GM19099 (cell line): Measurements from ENCODE around the gene RRP8.
A peak's percentile ranks its signal among the peaks of the same experiment; 100 is the strongest.

Experiments used
- POLR2A ChIP-seq: IDR thresholded peaks from 3 replicates; pipeline ENCODE4 v1.6.1; 2011; ENCODE audit warnings: low read depth; ENCODE audit not compliant: insufficient read length; ENCODE audit errors: extremely low read depth

The RRP8 gene

DNA sequence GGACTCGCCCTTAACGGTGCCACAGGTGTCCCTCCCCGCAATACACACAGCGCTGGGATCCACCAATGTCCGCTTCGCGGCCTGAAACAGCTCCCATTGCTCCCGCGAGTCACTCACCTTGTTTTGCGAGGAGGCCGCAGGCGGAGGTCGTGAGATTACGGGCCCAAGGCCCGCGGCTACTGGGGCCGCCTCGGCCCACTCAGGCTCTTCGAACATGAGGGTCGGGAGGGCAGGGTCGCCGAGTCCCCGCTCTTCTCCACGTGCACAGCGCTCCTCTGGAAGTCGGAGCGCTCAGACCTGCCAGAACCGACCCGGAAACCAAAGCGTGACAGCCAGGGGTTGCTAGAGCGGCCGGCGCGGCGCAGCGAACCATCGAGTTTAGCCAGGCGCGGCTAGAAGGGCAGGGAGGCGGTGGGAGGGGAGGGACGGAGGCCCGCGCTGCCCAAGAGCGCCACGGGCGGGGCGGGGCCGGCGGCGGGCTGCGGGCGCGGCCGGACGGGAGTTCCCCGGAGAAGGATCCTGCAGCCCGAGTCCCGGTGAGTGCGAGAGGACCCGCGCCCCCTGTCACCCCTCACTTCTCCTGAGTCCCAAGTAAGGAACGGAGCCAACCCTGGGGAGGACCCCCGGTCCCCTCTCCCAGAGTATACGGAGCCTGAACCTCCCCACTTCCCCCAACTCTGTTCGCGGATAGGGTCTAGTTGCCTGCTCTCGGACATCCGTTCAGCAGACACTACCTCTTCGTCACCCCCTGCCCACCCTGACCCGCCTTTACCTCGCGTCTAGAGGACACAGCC is at the start of gene RRP8, which contains the start of gene ILK:
RRP8 (minus strand) TSS at position 330 of the 794 bp plus-strand sequence; CDS start at position 216, 114 bp downstream.
ILK (plus strand) TSS at position 488 of the 794 bp plus-strand sequence. CDS start 498 bp downstream, outside the sequence.
- TF ChIP-seq POLR2A, result peak; percentile 82

DNA sequence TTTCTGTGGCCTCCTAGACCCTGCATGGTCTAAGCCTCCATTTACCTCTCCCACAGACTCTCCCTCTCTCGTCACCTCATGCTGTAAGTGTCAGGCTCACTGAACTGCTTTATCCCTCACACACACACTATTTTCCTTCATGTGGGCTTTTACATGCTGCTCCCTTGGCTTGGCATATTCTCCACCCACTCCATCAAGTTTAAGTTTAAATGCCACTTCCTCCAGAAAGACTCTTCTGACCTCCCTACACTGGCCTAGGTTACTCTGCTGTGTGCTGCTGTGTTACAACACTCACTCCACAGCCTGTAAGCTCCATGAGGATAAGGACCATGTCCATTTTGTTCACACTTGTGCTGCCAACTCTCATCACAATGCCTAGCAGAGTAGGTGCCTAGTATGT is 49.7 kb upstream of the RRP8 start:
- no peak for TF ChIP-seq POLR2A

GRCh38 chr11:6652182-6652581 is 48.8 kb upstream of the RRP8 start:
- no peak for TF ChIP-seq POLR2A

DNA sequence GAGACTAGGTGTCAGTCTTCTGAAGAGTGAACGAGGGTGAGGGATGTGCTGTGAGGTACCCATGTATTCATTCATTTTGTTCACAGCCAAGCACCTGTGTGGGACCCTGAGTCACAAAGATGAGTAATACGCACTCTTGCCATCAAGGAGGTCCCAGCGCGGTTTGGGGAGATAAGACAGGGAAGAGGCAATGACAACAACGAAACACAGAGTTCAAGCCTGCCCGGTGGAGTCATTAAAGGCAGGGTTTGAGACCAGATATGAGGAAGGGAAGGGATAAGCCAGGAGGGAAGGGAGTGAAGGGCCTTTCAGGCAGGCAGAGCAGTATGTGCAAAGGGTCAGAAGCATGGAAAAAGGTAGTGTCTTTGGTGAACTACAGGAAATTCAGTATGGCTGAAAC is 47.6 kb upstream of the RRP8 start:
- no peak for TF ChIP-seq POLR2A

- no peak for TF ChIP-seq POLR2A
Observed at GRCh38 chr11:6650104-6650503, 46.7 kb upstream of the RRP8 start.

DNA sequence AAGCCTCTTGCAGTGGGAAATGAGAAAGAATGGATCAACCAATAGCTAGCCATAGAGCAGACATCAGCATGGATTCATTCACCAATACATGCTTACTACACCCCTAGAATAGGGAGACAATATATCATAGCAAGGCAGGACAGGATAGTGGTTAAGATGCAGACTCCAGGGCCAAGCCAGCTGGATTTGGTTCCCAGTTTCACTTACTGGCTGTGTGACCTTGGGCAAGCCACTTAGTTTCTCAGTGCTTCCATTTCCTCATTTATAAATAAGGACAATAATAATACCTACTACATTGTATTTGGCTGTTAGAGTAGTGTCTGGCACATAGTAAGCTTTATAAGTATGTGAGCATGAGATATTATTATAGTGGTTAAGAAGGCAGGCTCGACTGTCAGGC is 45.1 kb upstream of the RRP8 start:
- no peak for TF ChIP-seq POLR2A

DNA sequence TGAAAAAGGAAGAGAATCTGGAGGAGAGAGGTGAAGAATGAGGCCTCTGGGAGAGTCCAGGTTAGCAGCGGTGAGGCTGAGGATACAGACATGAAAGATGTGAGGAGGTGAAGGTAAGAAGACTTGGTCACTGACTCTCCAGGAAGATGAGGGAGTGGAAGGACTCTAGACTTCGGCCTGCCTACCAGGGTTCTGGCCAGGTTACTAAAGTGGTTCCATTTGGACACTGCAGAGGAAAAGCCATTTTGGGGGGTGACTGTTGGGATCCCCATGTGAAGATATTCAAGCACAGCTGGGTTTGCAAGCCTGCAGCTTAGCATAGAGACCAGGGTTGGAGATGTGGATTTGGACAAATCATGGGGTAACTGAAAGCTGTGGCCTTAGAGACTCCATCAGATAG is 44.4 kb upstream of the RRP8 start:
- TF ChIP-seq POLR2A, result no peak

DNA sequence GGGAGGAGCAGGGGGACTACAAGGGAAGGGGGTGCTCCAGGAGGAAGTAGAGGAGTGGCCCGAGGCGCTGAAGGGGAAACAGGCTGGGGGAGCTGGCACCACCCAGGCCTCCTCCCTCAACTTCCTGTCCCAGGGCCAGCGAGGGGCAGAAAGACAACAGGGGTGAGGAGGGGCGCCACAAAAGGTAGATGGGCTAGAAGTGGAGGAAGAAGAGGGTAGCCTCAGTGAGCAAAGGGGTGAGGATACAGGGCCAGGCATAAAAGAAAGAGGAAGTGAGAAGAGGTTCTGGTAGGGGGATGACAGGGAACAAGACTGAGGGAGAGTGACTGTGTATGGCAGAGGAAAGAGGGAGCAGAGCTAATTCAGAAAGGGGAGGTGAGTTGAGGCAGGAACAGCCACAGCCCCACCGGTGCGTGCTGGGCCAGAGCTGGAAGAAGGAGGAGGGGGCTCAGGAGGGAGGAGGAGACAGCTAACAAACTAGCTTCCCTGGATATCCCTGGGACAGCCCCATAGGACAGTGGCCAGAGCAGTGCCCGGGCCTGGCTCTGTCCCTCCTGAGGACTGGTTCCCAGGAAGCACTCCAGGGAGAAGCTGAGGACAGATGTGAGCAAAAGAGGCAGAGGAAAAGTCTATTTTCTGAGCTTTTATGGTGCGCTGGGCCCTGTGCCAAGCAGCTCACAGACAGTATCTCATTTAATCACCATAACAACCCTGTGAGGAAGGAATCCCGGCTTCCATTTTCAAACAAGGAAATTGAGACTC is 43.7 kb upstream of the RRP8 start:
- TF ChIP-seq POLR2A, result no peak

DNA sequence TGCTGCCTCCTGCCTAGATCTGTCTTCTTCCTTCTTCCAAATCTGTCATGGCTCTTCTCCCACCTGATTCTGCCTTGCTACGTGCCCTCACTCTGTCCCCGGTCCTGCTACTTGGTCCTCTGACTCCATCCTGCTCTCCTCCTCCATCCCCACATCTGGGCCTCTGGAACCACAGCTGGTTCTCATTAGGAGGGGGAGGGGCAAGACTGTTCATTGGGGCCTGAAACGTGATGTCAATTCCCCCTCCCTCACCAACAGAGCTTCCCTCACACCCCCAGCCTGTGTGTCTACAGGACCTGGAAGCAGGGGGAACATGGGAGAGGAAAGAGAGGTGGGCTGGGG is 43.1 kb upstream of the RRP8 start:
- TF ChIP-seq POLR2A, result no peak

DNA sequence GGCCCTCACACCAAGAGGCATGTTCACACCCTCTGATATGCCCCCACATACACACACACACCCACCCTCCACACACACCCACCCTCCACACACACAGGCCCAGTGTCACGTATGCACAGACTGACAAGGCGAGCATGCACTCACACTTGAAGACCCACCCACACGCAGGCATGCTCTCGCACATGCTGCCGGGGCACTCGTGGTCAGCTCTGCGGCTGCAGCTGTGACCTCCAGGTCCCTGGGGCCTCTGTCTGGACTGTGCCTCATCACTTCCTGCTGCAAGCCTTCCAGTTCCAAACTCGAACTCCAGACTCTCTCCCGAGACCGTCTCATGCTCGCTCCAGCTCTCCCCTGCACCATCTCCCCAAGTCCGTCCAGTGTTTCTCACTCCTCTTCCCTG is 42.7 kb upstream of the RRP8 start:
- TF ChIP-seq POLR2A, result no peak

DNA sequence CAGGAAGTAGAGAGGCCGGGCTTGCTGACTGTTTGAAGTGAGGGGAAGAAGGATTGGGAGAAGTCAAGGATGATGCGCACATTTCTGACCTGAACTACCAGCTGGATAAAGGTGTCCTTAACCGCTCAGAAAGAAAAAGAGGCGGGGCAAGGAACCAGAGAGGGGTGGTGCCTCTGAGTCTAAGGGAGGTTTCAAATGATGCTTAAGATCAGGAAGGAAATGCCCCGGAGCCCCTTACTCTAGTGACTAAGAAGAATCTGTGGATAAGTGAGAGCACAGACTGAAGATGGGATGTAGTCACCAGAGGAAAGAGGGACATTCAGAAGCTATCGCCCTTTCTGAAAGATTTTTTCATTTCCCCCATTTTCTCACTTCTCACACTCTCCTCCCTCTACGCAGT is 39.5 kb upstream of the RRP8 start:
- TF ChIP-seq POLR2A, result no peak

DNA sequence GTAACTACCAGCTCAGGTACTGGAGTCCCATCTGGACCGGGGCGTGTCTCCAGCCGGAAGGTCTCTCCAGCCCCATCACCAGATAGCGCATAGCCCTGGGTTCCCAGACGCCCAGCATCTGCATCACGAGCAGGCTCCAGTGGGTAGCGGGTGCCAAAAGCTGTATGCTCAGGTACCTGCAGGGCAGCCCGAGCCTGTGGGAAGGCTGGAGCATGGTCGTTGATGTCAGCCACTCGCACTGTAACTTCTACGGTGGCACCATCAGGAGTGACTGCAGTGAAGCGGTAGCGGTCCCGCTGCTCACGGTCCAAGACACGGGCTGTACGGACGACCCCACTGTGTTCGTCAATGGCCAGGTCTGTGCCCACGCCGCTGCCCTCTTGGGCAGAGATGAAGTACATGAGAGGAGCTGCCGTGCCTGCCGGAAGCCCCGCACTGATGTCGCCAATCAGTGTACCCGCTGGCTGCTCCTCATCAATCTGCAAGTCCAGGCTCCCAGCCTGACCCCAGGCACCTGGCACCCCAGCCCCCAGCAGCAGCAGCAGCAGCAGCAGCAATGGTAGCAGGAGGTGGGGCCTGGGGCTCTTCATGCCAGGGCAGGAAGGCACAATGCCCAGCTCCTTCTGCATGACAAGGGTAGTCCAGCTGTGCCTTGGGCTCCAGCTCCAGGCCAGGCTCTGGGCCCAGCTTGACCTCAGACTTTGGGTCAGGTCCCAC is 37.7 kb upstream of the RRP8 start:
- TF ChIP-seq POLR2A, result no peak

DNA sequence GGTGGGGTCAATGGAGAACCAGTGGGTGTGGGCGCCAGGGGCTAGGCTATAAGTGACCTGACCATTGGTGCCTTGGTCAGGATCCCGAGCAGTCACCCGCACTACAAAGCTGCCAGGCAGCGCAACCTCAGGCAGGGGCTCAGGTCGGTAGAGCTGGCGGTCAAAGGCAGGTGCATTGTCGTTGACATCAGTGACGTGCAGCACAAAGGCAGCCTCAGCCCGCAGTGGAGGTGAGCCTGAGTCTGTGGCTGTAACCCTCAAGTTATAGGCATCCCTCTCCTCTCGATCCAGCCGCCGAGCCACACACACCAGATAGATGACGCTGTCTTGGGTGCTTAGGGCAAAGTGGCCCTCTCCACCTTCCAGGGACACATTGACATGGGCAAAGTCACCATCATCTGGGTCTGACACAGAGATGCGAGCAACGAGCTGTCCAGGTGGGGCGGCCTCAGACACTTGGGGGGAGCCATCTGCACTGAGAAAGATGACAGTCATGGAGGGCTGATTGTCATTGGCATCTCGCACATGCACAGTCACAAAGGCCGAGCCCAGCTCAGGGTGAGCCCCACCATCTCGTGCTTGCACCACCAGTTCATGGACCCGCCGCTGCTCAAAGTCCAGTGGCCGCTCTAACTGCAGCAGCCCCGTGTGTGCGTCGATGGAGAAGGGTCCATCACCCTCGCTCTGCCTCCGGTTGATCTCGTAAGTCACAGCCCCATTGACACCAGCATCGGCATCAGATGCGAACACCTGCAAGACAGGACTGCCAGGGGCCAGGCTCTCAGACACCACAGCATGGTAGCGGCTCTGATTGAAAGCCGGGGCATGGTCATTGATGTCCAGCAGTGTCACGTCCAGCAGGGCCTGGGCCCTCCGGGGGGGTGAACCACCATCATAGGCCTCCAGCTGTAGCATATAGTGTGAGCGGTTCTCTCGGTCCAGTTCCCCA is 36.9 kb upstream of the RRP8 start:
- TF ChIP-seq POLR2A, result no peak

- TF ChIP-seq POLR2A, result no peak
Observed at GRCh38 chr11:6638429-6638828, 35.0 kb upstream of the RRP8 start.
